Activated naive CD4-positive, alpha-beta T cell treated with anti-CD3 and anti-CD28 coated beads for 36 hours (primary cell): Measurements from ENCODE around the gene CCN5. TPM values are rescaled to one million over a fixed set of nuclear protein-coding genes. Genes with fewer than 3 reads are reported as not detected.
A peak's percentile ranks its signal among the peaks of the same experiment; 100 is the strongest.

Experiments
- CTCF ChIA-PET: fragments of 350-600 bp; sonication (Branson Sonifier 250); formaldehyde crosslinking; loops from one replicate; lab custom pipeline; 2021; ENCODE audit warnings: antibody characterized with exemption; lab: Charles Lee
- DNase-seq: peaks from one replicate; pipeline ENCODE4 v3.0.0-alpha.2; 2020
- H3K27ac Mint-ChIP-seq: one replicate; pipeline ENCODE4 v1.8.0; 2021; ENCODE audit warnings: mild to moderate bottlenecking, mixed read lengths
- H3K27me3 Mint-ChIP-seq: one replicate; pipeline ENCODE4 v1.8.0; 2021; ENCODE audit warnings: low read depth, mixed read lengths
- H3K36me3 Mint-ChIP-seq: one replicate; pipeline ENCODE4 v1.8.0; 2021; ENCODE audit warnings: low read depth, mixed read lengths
- H3K4me1 Mint-ChIP-seq: one replicate; pipeline ENCODE4 v1.8.0; 2021; ENCODE audit warnings: low read depth, mixed read lengths
- H3K4me3 Mint-ChIP-seq: one replicate; pipeline ENCODE4 v1.8.0; 2021; ENCODE audit warnings: mild to moderate bottlenecking, moderate library complexity, mixed read lengths
- H3K9me3 Mint-ChIP-seq: one replicate; pipeline ENCODE4 v1.8.0; 2021; ENCODE audit warnings: mixed read lengths
- intact Hi-C: fragments of 100-400 bp; cut with micrococcal nuclease; formaldehyde crosslinking; loops from one replicate; pipeline ENCODE4 v1.15.1; 2023
- total RNA-seq, 2 experiments: library from RNA; stranded (reverse); gene quantifications; one replicate each; pipeline ENCODE4 v1.2.3, GENCODE V29; 2021

CCN5 gene
- total RNA-seq, 2 experiments from 2014 or later, result not detected

- H3K27ac Mint-ChIP-seq, result no peak within 1 kb of the TSS
- CTCF ChIA-PET, result interaction anchor here (0.6 to 3.2 kb wide), 5 partner anchors 13 to 136 kb away, joined by 3 to 26 read pairs (median 12); no protein-coding TSS in a partner anchor
These were observed 30.6 kb downstream of the CCN5 start, which contains the start of gene KCNK15 for GRCh38 chr20:44745598-44746366. Gene KCNK15, plus strand, starts transcription at chr20:44745865. Its CDS starts 46 bp downstream, at chr20:44745911.

GRCh38 chr20:44746367-44747165 lies 31.4 kb downstream of the CCN5 start:
- peaks cover 10% of the 10 kb centered on the region for H3K27me3 Mint-ChIP-seq
- peak overlapping the region; percentile 83 for H3K4me3 Mint-ChIP-seq
- peaks cover 17% of the 10 kb centered on the region for H3K4me1 Mint-ChIP-seq
- H3K27ac Mint-ChIP-seq, result no peak overlapping the region
- CTCF ChIA-PET, result interaction anchor here (0.6 to 3.2 kb wide), 22 partner anchors 9 to 533 kb away, joined by 3 to 26 read pairs (median 5); no protein-coding TSS in a partner anchor
- H3K9me3 Mint-ChIP-seq, result no peaks in the 10 kb centered on the region
- intact Hi-C loops, result loop anchor here (1.0 to 5.0 kb wide), 4 partner anchors 66 to 350 kb away; partner anchors contain the start of gene RIMS4
- H3K36me3 Mint-ChIP-seq, result peaks cover 2% of the 10 kb centered on the region
- DNase-seq, result peak; percentile 9

More at GRCh38 chr20:44745598-44746366, 30.6 kb downstream of the CCN5 start, which contains the start of gene KCNK15:
- peak; percentile 64 for DNase-seq
- peaks cover 17% of the 10 kb centered on the region for H3K4me1 Mint-ChIP-seq
- no peaks in the 10 kb centered on the region for H3K9me3 Mint-ChIP-seq
- peak within 1 kb of the TSS; percentile 83 for H3K4me3 Mint-ChIP-seq
- H3K27me3 Mint-ChIP-seq, result peaks cover 7% of the 10 kb centered on the region
- intact Hi-C loops, result loop anchor here (2.0 to 5.0 kb wide), 3 partner anchors 67 to 351 kb away; partner anchors contain the start of gene RIMS4
- peaks cover 2% of the 10 kb centered on the region for H3K36me3 Mint-ChIP-seq

- Mint-ChIP-seq H3K27ac (peak overlapping the region; percentile 80), H3K4me1 (peaks cover 17% of the 10 kb centered on the region), H3K36me3 (peaks cover 2% of the 10 kb centered on the region), H3K9me3 (no peaks in the 10 kb centered on the region), H3K27me3 (peaks cover 11% of the 10 kb centered on the region), H3K4me3 (peak overlapping the region; percentile 83)
- peak; percentile 89 for DNase-seq
- intact Hi-C loops, result loop anchor here (1.0 to 5.0 kb wide), 4 partner anchors 65 to 349 kb away; partner anchors contain the start of gene RIMS4
- CTCF ChIA-PET, result interaction anchor here (0.6 to 3.2 kb wide), 41 partner anchors 9 to 537 kb away, joined by 3 to 26 read pairs (median 4); partner anchors contain the start of gene RIMS4
These were observed 32.2 kb downstream of the CCN5 start for GRCh38 chr20:44747166-44748004.

GRCh38 chr20:44748005-44748370 lies 32.8 kb downstream of the CCN5 start:
- Mint-ChIP-seq H3K36me3 (peaks cover 2% of the 10 kb centered on the region), H3K27ac (no peak overlapping the region), H3K9me3 (no peaks in the 10 kb centered on the region), H3K27me3 (peaks cover 11% of the 10 kb centered on the region), H3K4me1 (peaks cover 17% of the 10 kb centered on the region), H3K4me3 (no peak overlapping the region)
- no peak for DNase-seq
- CTCF ChIA-PET, result interaction anchor here (0.6 to 3.2 kb wide), 33 partner anchors 9 to 689 kb away, joined by 3 to 26 read pairs (median 4); partner anchors contain the start of gene RIMS4
- intact Hi-C loops, result loop anchor here (5.0 kb wide), 1 partner anchor 64 kb away; the partner anchor contains the start of gene RIMS4

GRCh38 chr20:44750081-44750805 lies 35.1 kb downstream of the CCN5 start:
- H3K27ac Mint-ChIP-seq, result no peak overlapping the region
- no peak overlapping the region for H3K4me3 Mint-ChIP-seq
- intact Hi-C loops, result no loop called here
- CTCF ChIA-PET, result interaction anchor here (0.8 to 1.3 kb wide), 3 partner anchors 8 to 122 kb away, joined by 3 to 4 read pairs (median 4); no protein-coding TSS in a partner anchor
- DNase-seq, result peak; percentile 12
- peaks cover 15% of the 10 kb centered on the region for H3K4me1 Mint-ChIP-seq
- H3K36me3 Mint-ChIP-seq, result peaks cover 2% of the 10 kb centered on the region
- H3K9me3 Mint-ChIP-seq, result no peaks in the 10 kb centered on the region
- peaks cover 11% of the 10 kb centered on the region for H3K27me3 Mint-ChIP-seq

GRCh38 chr20:44752099-44752931 lies 37.1 kb downstream of the CCN5 start:
- DNase-seq, result no peak
- intact Hi-C loops, result no loop called here
- peaks cover 3% of the 10 kb centered on the region for H3K4me1 Mint-ChIP-seq
- H3K4me3 Mint-ChIP-seq, result no peak overlapping the region
- CTCF ChIA-PET, result interaction anchor here (0.7 to 1.2 kb wide), 3 partner anchors 9 to 127 kb away, joined by 3 read pairs; no protein-coding TSS in a partner anchor
- H3K27ac Mint-ChIP-seq, result no peak overlapping the region
- no peaks in the 10 kb centered on the region for H3K9me3 Mint-ChIP-seq
- H3K36me3 Mint-ChIP-seq, result peaks cover 1% of the 10 kb centered on the region
- H3K27me3 Mint-ChIP-seq, result peaks cover 7% of the 10 kb centered on the region

GRCh38 chr20:44754554-44754953 lies 39.4 kb downstream of the CCN5 start:
- no peak for DNase-seq
- Mint-ChIP-seq H3K9me3 (no peaks in the 10 kb centered on the region), H3K36me3 (no peaks in the 10 kb centered on the region), H3K4me3 (no peak overlapping the region), H3K27me3 (peaks cover 4% of the 10 kb centered on the region), H3K27ac (no peak overlapping the region), H3K4me1 (no peaks in the 10 kb centered on the region)
- intact Hi-C loops, result no loop called here
- CTCF ChIA-PET, result no interaction called here

GRCh38 chr20:44756011-44756688 lies 41.0 kb downstream of the CCN5 start:
- Mint-ChIP-seq H3K4me1 (no peaks in the 10 kb centered on the region), H3K27me3 (peaks cover 4% of the 10 kb centered on the region), H3K9me3 (no peaks in the 10 kb centered on the region), H3K36me3 (no peaks in the 10 kb centered on the region), H3K4me3 (no peak overlapping the region), H3K27ac (no peak overlapping the region)
- intact Hi-C loops, result no loop called here
- no peak for DNase-seq
- CTCF ChIA-PET, result interaction anchor here (2.0 kb wide), 1 partner anchor 9 kb away, joined by 9 read pairs; no protein-coding TSS in a partner anchor

GRCh38 chr20:44756956-44757355 lies 41.8 kb downstream of the CCN5 start:
- no peaks in the 10 kb centered on the region for H3K9me3 Mint-ChIP-seq
- CTCF ChIA-PET, result interaction anchor here (2.0 kb wide), 1 partner anchor 9 kb away, joined by 9 read pairs; no protein-coding TSS in a partner anchor
- intact Hi-C loops, result no loop called here
- H3K27me3 Mint-ChIP-seq, result no peaks in the 10 kb centered on the region
- no peaks in the 10 kb centered on the region for H3K4me1 Mint-ChIP-seq
- H3K27ac Mint-ChIP-seq, result no peak overlapping the region
- DNase-seq, result no peak
- no peaks in the 10 kb centered on the region for H3K36me3 Mint-ChIP-seq
- no peak overlapping the region for H3K4me3 Mint-ChIP-seq
